HG03457 (cell line): ENCODE measurements around the gene ABCD2.
A peak's percentile ranks its signal among the peaks of the same experiment; 100 is the strongest.
"Not testable (repeated sequence)": the region's sequence is repeated elsewhere in the genome, so short reads cannot be mapped to it uniquely, and the experiment has no call there.

Source experiments
- ATAC-seq: cut with Tn5 transposase; IDR thresholded peaks from one replicate; pipeline ENCODE4 v1.9.1; 2021; ENCODE audit warnings: moderate number of reproducible peaks; ENCODE audit not compliant: unreplicated experiment

Gene ABCD2

DNA sequence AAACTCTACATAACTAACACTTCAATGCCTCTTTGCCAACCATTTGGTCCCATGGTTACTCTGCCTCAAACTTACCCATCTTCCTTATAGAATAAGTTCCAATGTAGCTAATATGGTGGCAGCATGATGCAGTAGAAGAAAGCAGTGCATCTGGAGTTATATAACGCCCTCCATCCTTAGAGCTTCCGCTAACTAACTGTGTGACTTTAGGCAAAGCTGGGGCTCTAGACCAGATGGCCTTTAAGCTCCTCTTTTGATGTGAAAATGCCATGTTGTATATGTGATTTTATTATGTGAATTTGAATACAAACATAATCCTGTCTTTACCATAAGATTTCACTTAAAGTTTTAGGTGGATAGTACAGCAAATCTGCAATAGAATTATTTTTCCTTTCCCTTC lies 6.1 kb downstream of the ABCD2 start:
- no peak for ATAC-seq

GRCh38 chr12:39612250-39612649 lies 7.4 kb downstream of the ABCD2 start:
- ATAC-seq, result no peak

- no peak for ATAC-seq
Measured at GRCh38 chr12:39611818-39612217, 7.8 kb downstream of the ABCD2 start.

- ATAC-seq, result no peak
Measured at GRCh38 chr12:39610436-39611025, 9.1 kb downstream of the ABCD2 start.

GRCh38 chr12:39606712-39607423 lies 12.7 kb downstream of the ABCD2 start:
- ATAC-seq, result no peak

- no peak for ATAC-seq
Measured at GRCh38 chr12:39605996-39606395, 13.6 kb downstream of the ABCD2 start.

DNA sequence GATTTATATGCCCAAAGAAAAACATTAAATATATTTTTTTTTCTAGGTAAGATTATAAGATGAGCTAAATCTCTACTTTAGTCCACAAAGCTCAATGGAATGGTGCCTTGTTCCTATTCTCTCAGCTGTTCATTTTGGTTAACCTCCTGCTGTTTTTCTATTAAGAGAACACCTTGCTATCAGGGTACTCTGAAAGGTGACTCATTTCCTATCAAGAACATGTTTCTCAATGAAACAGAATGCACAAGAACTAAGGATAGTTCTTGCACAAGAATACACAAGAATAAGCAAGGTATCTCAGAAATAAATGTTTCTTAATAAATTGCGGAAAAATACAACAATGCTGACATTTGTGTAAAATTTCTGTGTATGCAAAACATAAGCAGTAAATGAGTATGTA lies 14.1 kb downstream of the ABCD2 start:
- no peak for ATAC-seq

DNA sequence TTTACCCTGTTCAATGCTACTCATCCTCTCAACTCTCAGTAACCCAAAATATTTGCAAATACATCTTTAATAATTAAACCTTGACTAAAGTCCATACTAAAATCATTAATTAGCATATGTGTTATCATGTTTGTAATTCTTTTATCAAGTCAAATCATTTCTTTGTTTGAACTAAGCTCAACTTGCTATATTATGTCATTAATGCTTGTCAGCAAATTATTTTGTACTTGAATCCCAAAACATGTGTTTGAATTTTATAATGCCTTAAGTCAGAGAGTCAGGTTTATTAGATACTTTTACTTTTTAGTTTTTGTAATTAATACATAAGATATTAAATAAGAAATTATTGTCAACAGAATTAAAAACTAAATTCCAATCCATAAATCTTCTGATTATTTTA lies 16.5 kb downstream of the ABCD2 start:
- ATAC-seq, result no peak

DNA sequence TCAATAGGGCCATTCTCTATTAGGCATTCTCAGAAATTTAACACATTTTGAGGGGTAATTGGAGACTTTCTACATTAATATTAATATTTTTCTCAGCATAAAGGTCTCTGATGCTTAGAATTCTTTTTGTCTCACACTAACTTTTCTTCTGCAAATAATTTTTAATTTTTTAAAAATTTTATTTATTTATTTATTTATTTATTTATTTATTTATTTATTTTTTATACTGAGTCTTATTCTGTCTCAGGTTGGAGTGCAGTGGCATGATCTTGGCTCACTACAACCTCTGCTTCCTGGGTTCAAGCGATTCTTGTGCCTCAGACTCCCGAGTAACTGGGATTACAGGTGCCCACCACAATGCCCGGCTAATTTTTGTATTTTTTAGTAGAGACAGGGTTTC lies 17.7 kb downstream of the ABCD2 start:
- ATAC-seq, result not testable (repeated sequence)

GRCh38 chr12:39595928-39596327 lies 23.7 kb downstream of the ABCD2 start:
- no peak for ATAC-seq

DNA sequence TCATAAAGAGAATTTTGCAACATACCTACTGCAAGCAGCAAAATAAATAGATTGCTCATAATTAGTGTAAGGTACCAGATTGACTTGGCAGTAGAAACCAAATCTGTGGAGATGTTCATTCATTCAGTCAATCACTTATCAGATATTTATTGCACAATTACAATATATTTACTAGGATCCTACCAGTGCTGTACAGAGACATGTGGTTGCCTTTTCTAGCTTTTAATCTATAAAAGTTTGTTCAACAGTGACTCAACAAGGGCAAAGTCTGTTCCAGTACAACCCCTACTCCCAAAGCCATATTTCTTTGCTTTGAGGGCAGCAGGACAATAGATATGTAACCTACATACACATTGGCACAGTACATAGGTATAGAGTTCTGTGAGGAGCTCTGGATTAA lies 27.3 kb downstream of the ABCD2 start:
- no peak for ATAC-seq

DNA sequence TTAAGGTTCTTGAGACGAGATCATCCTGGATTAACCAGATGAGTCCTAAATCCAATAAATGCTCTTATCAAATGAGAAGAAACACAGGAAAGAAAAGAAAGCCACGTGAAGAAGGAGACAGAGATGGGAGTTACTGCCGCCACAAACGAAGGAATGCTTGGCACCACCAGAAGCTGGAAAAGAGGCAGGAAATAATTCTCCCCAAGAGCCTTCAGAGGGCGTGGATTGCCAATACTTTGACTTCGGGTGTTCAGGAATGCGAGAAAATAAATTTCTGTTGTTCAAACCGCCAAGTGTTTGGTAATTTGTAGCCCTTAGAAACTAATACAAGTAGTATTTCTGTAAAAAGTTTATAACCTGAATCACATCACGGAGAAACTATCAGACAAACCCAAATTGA lies 31.3 kb downstream of the ABCD2 start:
- ATAC-seq, result no peak

DNA sequence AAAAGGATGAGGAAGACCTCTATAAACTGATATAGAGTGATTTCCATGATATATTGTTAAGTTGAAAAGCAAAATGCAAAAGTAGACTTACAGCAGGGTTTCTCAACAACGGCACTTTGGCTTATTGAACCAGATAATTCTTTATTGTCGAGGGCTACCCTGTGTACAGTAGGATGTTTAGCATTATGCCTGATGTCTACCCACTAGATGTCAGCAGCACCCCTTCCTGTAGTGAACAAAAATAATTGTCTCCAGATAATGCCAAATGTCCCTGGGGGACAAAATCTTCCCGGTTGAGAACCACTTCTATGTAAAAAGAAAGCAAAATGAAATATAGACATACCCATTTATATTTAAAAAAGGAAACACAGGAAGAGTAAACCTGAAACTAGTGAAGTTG lies 32.4 kb downstream of the ABCD2 start:
- peak; percentile 74 for ATAC-seq

GRCh38 chr12:39586816-39587215 lies 32.8 kb downstream of the ABCD2 start:
- ATAC-seq, result no peak

GRCh38 chr12:39581592-39581991 lies 38.0 kb downstream of the ABCD2 start:
- ATAC-seq, result no peak

- ATAC-seq, result no peak
Measured at GRCh38 chr12:39575498-39575875, 44.1 kb downstream of the ABCD2 start.

- no peak for ATAC-seq
Measured at GRCh38 chr12:39574785-39575497, 44.7 kb downstream of the ABCD2 start.

DNA sequence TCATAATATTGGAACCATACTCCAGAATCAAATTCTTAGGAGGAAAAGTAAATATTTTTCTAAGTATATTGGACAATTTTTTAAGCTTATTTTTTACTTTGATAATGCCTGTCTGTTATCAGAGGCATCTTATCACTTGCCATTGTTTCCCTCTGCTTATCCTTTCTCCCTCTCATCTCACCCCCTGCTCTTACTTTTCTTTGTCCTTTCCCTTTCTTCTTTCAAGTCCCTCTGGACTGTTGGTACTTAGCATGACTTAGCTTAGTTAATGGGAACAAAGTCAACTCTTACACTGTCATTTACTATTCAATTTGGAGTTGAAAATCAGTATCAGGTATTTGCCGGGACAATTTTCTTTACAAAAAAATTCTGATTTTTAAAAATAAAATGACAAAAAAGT lies 45.2 kb downstream of the ABCD2 start:
- no peak for ATAC-seq

GRCh38 chr12:39573971-39574370 lies 45.6 kb downstream of the ABCD2 start:
- no peak for ATAC-seq

DNA sequence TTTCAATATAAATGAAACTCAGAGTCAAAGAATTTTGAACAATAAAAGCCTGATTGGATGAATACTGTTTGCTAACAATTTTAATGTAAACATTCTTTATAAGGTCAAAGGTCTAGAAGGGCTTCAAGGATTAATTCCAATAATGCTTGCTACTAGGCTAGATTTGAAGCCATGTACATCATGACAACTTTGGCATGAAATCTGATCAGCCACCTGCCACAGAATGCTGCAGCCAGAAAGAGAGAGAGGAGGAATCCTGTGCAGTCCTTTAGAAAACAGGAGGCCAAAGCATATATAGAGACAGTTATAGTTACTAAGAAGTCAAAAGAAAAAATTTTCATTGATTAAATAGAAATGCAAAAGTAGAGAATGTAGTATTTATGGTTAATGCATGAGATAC lies 47.1 kb downstream of the ABCD2 start:
- no peak for ATAC-seq

DNA sequence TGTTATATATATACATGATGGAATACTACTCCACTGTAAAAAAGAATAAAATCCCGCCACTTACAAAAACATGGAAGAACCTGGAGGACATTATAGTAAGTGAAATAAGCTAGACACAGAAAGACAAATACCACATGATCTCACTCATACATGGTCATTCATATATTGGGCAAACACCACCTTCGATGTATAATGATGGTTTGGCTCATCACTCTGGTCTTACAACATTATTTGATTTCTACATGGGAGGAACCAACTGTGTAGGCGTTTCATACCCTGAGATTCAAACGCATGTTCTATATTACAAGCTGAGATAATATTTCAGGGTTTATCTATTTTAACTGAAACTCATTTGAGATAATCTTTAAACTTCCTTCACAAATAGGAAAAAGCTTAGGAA lies 48.3 kb downstream of the ABCD2 start:
- ATAC-seq, result no peak

DNA sequence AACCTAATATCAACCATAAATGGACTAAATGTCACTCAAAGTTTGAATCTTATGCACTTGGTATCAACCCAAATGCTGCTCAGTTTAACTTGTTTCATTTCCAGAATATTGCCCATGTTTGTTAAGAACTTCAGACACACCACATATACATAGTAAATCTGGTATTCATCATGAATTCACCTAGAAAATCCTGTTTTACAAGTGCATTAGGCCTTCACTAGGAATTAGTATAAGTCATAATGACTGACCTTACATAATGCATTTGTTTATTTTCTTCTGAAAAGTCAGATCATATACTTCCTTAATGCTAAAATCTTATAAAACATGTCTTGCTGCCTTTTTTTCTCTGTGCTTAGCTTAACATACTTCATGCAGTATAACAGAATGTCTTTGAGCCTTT lies 66.1 kb downstream of the ABCD2 start:
- no peak for ATAC-seq
